K562 (cell line): Measurements from ENCODE around the gene DGLUCY. TPM values are rescaled to one million over a fixed set of nuclear protein-coding genes. Genes with fewer than 3 reads are reported as not detected.
A peak's percentile ranks its signal among the peaks of the same experiment; 100 is the strongest.

Experiments used
- ATF7 ChIP-seq: fragments of 450-650 bp; IDR thresholded peaks from 2 replicates; pipeline ENCODE4 v1.7.1; 2014; ENCODE audit warnings: mild to moderate bottlenecking, moderate library complexity
- CBX2 ChIP-seq: fragments of 200-600 bp; sonication (generic); IDR thresholded peaks from one replicate; pipeline ENCODE4 v1.6.1; 2012; ENCODE audit warnings: mild to moderate bottlenecking, low read length, inconsistent platforms; ENCODE audit not compliant: insufficient read depth, poor library complexity, severe bottlenecking
- DNMT1 ChIP-seq: fragments of 450-650 bp; IDR thresholded peaks from 2 replicates; pipeline ENCODE4 v1.6.1; 2016; ENCODE audit warnings: antibody characterized with exemption, mild to moderate bottlenecking
- ELF1 ChIP-seq: fragments of 200-800 bp; sonication (Bioruptor generic); IDR thresholded peaks from 2 replicates; pipeline ENCODE4 v1.6.1; 2016; ENCODE audit warnings: missing genetic modification characterization, missing compliant biosample characterization
- EP300 ChIP-seq: IDR thresholded peaks from 2 replicates; pipeline ENCODE4 v1.6.1; 2012; ENCODE audit warnings: low read length, improper control_type of control experiment
- FOXJ3 ChIP-seq: sonication (generic); formaldehyde crosslinking; IDR thresholded peaks from 2 replicates; pipeline ENCODE4 v1.4.0; 2020; ENCODE audit warnings: mild to moderate bottlenecking, missing genetic modification reagents
- GABPB1 ChIP-seq: sonication (generic); formaldehyde crosslinking; IDR thresholded peaks from 2 replicates; pipeline ENCODE4 v1.8.0; 2022; ENCODE audit warnings: mild to moderate bottlenecking, missing genetic modification reagents
- IRF2 ChIP-seq: sonication (generic); formaldehyde crosslinking; IDR thresholded peaks from 2 replicates; pipeline ENCODE4 v1.8.1; 2022; ENCODE audit warnings: mild to moderate bottlenecking, missing genetic modification reagents
- KAT2B ChIP-seq: IDR thresholded peaks from one replicate; pipeline ENCODE4 v1.6.1; 2012; ENCODE audit warnings: low read depth, mild to moderate bottlenecking, control low read depth, inconsistent platforms, low read length, moderate library complexity
- LARP7 ChIP-seq: fragments of 450-650 bp; IDR thresholded peaks from 2 replicates; pipeline ENCODE4 v1.6.1; 2016
- NFIC ChIP-seq: fragments of 450-650 bp; IDR thresholded peaks from 2 replicates; pipeline ENCODE4 v1.6.1; 2017; ENCODE audit warnings: mild to moderate bottlenecking, inconsistent platforms
- PHF20 ChIP-seq: fragments of 450-650 bp; IDR thresholded peaks from 2 replicates; pipeline ENCODE4 v1.6.1; 2018; ENCODE audit not compliant: partially characterized antibody
- POLR2G ChIP-seq: fragments of 200-400 bp; formaldehyde crosslinking; IDR thresholded peaks from 2 replicates; pipeline ENCODE4 v1.6.1; 2017; ENCODE audit warnings: low read depth, mild to moderate bottlenecking, antibody characterized with exemption, low read length, moderate library complexity
- RAD51 ChIP-seq: fragments of 450-650 bp; IDR thresholded peaks from 2 replicates; pipeline ENCODE4 v1.7.1; 2016; ENCODE audit warnings: low read depth, mild to moderate bottlenecking, borderline replicate concordance
- RBBP5 ChIP-seq: fragments of 200-600 bp; sonication (generic); IDR thresholded peaks from 2 replicates; pipeline ENCODE4 v1.6.1; 2012; ENCODE audit warnings: borderline replicate concordance, mild to moderate bottlenecking, low read length, control low read depth, inconsistent platforms; ENCODE audit not compliant: insufficient read depth, poor library complexity, severe bottlenecking
- RBFOX2 ChIP-seq: fragments of 200-400 bp; formaldehyde crosslinking; IDR thresholded peaks from 2 replicates; pipeline ENCODE4 v1.6.1; 2017; ENCODE audit warnings: low read depth, mild to moderate bottlenecking, low read length, moderate library complexity
- SREBF2 ChIP-seq: sonication (generic); formaldehyde crosslinking; IDR thresholded peaks from 2 replicates; pipeline ENCODE4 v1.4.0; 2020; ENCODE audit warnings: mild to moderate bottlenecking, missing genetic modification reagents
- TOE1 ChIP-seq, 2 experiments: fragments of 450-650 bp in 1 of 2; sonication (generic) in 1 of 2; formaldehyde crosslinking in 1 of 2; IDR thresholded peaks; 2 replicates each; pipeline versions ENCODE4 v1.7.1 to v1.8.0; 2016 to 2022; ENCODE audit warnings: borderline replicate concordance in 2 of 2, mild to moderate bottlenecking in 2 of 2, antibody characterized with exemption in 1 of 2, inconsistent platforms in 1 of 2, low read depth in 1 of 2, missing genetic modification reagents in 1 of 2, moderate library complexity in 1 of 2
- ZFX ChIP-seq: sonication (generic); formaldehyde crosslinking; IDR thresholded peaks from 2 replicates; pipeline ENCODE4 v1.8.0; 2022; ENCODE audit warnings: mild to moderate bottlenecking, missing genetic modification reagents, moderate library complexity
- polyA plus RNA-seq, 8 experiments: library from polyadenylated mRNA; depleted of rRNA in 4 of 8; stranded (reverse) in 5 of 8; unstranded in 3 of 8; fragments of >200 nt; fragmentation: Nextera tagmentation in 2 of 8; fragmentation: Illumina TruSeq in 1 of 8; extraction: Ambion mirVana in 2 of 8; extraction: Trizol in 1 of 8; gene quantifications; 2 replicates each; pipeline versions ENCODE4 v1.2.1 to v1.2.3, GENCODE V29; 2011 to 2014; ENCODE audit warnings: inconsistent platforms in 1 of 8, missing spikeins in 1 of 8
- total RNA-seq, 7 experiments: library from RNA; depleted of rRNA in 6 of 7; stranded (reverse); fragments of >200 nt in 6 of 7; fragmentation: Illumina TruSeq in 2 of 7; extraction: Trizol in 2 of 7; gene quantifications; 2 replicates each; pipeline versions ENCODE4 v1.2.1 to v1.2.3, GENCODE V29; 2011 to 2021; ENCODE audit warnings: low replicate concordance in 1 of 7
- TF ChIP-seq, protein P1 (sequence below): fragments of 450-650 bp; IDR thresholded peaks from 2 replicates; pipeline ENCODE4 v1.6.1; 2018; ENCODE audit not compliant: partially characterized antibody
- TF ChIP-seq, protein P2 (sequence below): sonication (generic); formaldehyde crosslinking; IDR thresholded peaks from 2 replicates; pipeline ENCODE4 v1.9.0; 2022; ENCODE audit warnings: mild to moderate bottlenecking, missing genetic modification reagents
- TF ChIP-seq, protein P3 (sequence below), 2 experiments: fragments of 250-450 bp in 1 of 2; fragments of 450-650 bp in 1 of 2; sonication (Bioruptor Pico) in 1 of 2; IDR thresholded peaks; 2 replicates each; pipeline versions ENCODE4 v1.6.1 to v1.8.0; 2016 to 2021; ENCODE audit warnings: mild to moderate bottlenecking in 2 of 2, moderate library complexity in 2 of 2, missing compliant biosample characterization in 1 of 2, missing genetic modification characterization in 1 of 2

DGLUCY gene
- total and polyA plus RNA-seq, 9 of the 15 experiments (the other 6 are each of a cell fraction or from before 2014, with no cell fraction given) = 9.9 to 28.4 (median 21.0) TPM

DNA sequence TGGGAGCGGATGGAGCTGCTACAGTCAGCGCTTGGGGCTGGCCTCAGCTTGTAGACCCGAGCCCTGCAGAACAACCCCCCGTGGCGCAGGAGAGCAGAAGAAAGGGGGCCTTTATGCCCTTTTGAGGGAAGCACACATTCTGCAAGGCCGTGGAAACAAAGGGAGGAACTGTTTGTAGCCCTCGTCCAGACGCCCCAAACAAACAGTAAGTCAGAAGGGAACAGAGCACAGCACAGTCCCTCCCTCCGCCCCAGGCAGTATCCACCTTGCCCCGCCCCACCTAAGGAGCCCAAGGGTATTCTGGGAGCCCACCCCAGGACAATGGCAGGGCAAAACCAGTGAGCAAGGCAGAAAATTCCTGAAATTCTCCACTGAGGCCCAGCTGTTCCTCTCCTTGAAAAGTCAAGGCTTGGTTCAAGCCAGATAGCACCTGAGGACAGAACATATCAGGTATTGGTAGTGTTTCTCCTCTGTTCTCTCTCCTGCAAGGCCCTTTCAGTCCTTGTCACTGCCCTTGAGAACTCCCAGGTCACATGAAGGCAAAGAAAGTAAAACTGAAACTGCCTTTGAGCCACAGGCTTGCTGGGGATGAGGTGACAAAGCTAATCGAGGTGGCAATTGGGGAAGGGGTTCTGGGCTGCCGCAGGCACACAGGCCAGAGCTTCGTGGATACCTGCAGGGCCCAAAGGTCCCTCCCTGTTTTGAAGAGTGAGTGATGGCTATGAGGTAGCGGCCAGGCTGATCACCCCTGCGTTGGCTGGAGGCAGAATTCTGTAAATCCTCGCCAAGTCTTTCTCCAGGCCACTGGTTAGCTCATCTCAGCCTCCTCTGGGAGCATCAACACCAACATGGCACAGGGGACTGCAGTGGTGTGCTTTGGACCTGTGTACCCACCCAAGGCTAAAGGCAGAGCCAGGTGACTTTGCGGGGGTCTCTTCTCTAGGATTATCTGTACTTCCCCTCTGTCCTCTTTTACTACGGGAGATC, 499 bp downstream of the DGLUCY start (continued):
- TF ChIP-seq, protein P1, sequence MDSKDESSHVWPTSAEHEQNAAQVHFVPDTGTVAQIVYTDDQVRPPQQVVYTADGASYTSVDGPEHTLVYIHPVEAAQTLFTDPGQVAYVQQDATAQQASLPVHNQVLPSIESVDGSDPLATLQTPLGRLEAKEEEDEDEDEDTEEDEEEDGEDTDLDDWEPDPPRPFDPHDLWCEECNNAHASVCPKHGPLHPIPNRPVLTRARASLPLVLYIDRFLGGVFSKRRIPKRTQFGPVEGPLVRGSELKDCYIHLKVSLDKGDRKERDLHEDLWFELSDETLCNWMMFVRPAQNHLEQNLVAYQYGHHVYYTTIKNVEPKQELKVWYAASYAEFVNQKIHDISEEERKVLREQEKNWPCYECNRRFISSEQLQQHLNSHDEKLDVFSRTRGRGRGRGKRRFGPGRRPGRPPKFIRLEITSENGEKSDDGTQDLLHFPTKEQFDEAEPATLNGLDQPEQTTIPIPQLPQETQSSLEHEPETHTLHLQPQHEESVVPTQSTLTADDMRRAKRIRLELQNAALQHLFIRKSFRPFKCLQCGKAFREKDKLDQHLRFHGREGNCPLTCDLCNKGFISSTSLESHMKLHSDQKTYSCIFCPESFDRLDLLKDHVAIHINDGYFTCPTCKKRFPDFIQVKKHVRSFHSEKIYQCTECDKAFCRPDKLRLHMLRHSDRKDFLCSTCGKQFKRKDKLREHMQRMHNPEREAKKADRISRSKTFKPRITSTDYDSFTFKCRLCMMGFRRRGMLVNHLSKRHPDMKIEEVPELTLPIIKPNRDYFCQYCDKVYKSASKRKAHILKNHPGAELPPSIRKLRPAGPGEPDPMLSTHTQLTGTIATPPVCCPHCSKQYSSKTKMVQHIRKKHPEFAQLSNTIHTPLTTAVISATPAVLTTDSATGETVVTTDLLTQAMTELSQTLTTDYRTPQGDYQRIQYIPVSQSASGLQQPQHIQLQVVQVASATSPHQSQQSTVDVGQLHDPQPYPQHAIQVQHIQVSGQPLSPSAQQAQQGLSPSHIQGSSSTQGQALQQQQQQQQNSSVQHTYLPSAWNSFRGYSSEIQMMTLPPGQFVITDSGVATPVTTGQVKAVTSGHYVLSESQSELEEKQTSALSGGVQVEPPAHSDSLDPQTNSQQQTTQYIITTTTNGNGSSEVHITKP = peak; percentile 66
- TF ChIP-seq LARP7 (no peak), EP300 (no peak), CBX2 (no peak), IRF2 (CRISPR knock-in tag) (peak; percentile 96), FOXJ3 (CRISPR knock-in tag) (no peak), ATF7 (0 out of 2 replicates have a peak, but pooled peaks have one; percentile 28), ELF1 (tag) (0 out of 2 replicates have a peak, but pooled peaks have one; percentile 5), RBBP5 (peak; percentile 35), RAD51 (peak; percentile 93), RBFOX2 (peak; percentile 62), DNMT1 (no peak), KAT2B (no peak), SREBF2 (CRISPR knock-in tag) (no peak), ZFX (CRISPR knock-in tag) (peak; percentile 76), TOE1 (IDR thresholded peaks at IDR 0.05; ENCODE audit: borderline replicate concordance) (peak; percentile 67; the same call in 1 of the 2 replicates), TOE1 (CRISPR knock-in tag; IDR thresholded peaks at IDR 0.05; ENCODE audit: borderline replicate concordance, low read depth) (no peak), GABPB1 (CRISPR knock-in tag) (0 out of 2 replicates have a peak, but pooled peaks have one; percentile 35), NFIC (peak; percentile 40), POLR2G (peak; percentile 74), PHF20 (peak; percentile 68)
- TF ChIP-seq, protein P2, sequence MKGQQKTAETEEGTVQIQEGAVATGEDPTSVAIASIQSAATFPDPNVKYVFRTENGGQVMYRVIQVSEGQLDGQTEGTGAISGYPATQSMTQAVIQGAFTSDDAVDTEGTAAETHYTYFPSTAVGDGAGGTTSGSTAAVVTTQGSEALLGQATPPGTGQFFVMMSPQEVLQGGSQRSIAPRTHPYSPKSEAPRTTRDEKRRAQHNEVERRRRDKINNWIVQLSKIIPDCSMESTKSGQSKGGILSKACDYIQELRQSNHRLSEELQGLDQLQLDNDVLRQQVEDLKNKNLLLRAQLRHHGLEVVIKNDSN (CRISPR knock-in tag) = peak; percentile 98
- TF ChIP-seq, protein P3, sequence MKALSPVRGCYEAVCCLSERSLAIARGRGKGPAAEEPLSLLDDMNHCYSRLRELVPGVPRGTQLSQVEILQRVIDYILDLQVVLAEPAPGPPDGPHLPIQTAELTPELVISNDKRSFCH (CRISPR knock-in tag; IDR thresholded peaks at IDR 0.05) = no peak
- TF ChIP-seq, protein P3 (tag; IDR thresholded peaks at IDR 0.05) = no peak
